Nephron (organoid): ENCODE results near the gene PLD3.

Experiments
- H3K27ac Mint-ChIP-seq, 3 experiments: 2 replicates each; pipeline ENCODE4 v1.8.0; 2020; ENCODE audit warnings: mixed read lengths in 3 of 3, mild to moderate bottlenecking in 2 of 3, moderate library complexity in 1 of 3
- H3K27me3 Mint-ChIP-seq: 2 replicates; pipeline ENCODE4 v1.8.0; 2021; ENCODE audit warnings: low read depth, mild to moderate bottlenecking, moderate library complexity, mixed read lengths
- H3K36me3 Mint-ChIP-seq: 2 replicates; pipeline ENCODE4 v1.8.0; 2020; ENCODE audit warnings: low read depth, mixed read lengths
- H3K4me1 Mint-ChIP-seq: 2 replicates; pipeline ENCODE4 v1.8.0; 2020; ENCODE audit warnings: mixed read lengths
- H3K4me3 Mint-ChIP-seq, 3 experiments: 2 replicates each; pipeline ENCODE4 v1.8.0; 2020; ENCODE audit warnings: mild to moderate bottlenecking in 3 of 3, mixed read lengths in 3 of 3, moderate library complexity in 2 of 3
- H3K9me3 Mint-ChIP-seq: 2 replicates; pipeline ENCODE4 v1.8.0; 2020; ENCODE audit warnings: mixed read lengths
- TF ChIP-seq, protein P1 (sequence below), 3 experiments: fragments of 200-600 bp; sonication (generic); IDR thresholded peaks; one replicate each; pipeline ENCODE4 v1.5.0; 2021; ENCODE audit warnings: antibody characterized with exemption in 3 of 3; ENCODE audit not compliant: unreplicated experiment in 3 of 3

Gene PLD3

DNA sequence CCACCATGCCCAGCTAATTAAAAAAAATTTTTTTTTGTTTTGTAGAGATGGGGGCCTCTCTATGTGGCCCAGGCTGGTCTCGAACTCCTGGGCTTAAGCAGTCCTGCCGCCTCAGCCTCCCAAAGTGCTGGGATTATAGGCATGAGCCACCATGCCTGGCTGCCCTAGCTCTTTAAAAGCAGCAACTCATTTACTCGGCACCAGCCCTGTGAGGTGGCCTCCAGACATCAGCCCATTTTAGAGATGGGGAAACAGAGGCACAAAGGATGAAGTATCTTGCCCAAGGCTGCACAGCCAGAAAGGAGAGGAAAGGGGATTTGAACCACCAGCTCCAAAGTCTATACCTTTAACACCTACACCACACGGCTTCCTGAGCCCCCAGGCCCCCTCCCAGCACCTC is 64.4 kb downstream of the PLD3 start:
- H3K27ac Mint-ChIP-seq, result peak overlapping the region; percentile 45 to 94 (median 81)
- peaks cover 28% of the 10 kb centered on the region for H3K4me1 Mint-ChIP-seq
- TF ChIP-seq, protein P1, sequence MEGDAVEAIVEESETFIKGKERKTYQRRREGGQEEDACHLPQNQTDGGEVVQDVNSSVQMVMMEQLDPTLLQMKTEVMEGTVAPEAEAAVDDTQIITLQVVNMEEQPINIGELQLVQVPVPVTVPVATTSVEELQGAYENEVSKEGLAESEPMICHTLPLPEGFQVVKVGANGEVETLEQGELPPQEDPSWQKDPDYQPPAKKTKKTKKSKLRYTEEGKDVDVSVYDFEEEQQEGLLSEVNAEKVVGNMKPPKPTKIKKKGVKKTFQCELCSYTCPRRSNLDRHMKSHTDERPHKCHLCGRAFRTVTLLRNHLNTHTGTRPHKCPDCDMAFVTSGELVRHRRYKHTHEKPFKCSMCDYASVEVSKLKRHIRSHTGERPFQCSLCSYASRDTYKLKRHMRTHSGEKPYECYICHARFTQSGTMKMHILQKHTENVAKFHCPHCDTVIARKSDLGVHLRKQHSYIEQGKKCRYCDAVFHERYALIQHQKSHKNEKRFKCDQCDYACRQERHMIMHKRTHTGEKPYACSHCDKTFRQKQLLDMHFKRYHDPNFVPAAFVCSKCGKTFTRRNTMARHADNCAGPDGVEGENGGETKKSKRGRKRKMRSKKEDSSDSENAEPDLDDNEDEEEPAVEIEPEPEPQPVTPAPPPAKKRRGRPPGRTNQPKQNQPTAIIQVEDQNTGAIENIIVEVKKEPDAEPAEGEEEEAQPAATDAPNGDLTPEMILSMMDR (IDR thresholded peaks at IDR 0.05; ENCODE audit: unreplicated experiment in 3 of 3), result no peak
- peak overlapping the region; percentile 19 to 75 (median 37) for H3K4me3 Mint-ChIP-seq
- H3K36me3 Mint-ChIP-seq, result no peaks in the 10 kb centered on the region
- H3K27me3 Mint-ChIP-seq, result no peaks in the 10 kb centered on the region
- H3K9me3 Mint-ChIP-seq, result no peaks in the 10 kb centered on the region

DNA sequence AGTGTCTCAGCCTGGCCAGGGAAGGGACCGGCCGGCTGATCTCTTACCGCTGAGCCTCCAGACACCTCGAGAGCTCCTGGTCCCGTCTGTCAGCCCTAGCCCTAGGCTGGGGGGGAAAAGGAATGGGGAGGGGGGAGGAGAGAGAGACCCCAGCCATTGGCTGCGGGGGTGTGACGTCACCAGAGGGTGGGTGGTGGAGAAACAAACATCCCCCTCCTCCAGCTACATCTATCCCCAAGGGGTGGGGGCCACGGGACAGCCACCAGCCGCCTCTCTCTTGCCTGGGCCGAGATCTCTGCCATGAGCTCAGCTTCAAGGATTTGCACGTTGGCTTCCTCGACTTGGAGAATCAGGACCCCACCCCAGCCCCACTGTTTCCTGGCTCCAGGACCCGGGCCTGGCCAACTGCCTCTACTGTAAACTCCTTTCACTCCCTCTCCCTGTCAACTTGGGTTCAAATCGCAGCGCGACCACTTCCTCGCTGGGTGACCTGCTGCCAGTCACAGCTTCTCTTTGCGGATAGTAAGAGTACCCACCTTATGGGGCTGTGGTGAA is 64.9 kb downstream of the PLD3 start, which contains the start of gene PRX:
PRX (minus strand) TSS at position 88 of the 555 bp plus-strand sequence. CDS start 5,446 bp downstream, outside the sequence.
- no peaks in the 10 kb centered on the region for H3K36me3 Mint-ChIP-seq
- peak within 1 kb of the TSS; percentile 19 to 75 (median 61) for H3K4me3 Mint-ChIP-seq
- no peaks in the 10 kb centered on the region for H3K9me3 Mint-ChIP-seq
- peak within 1 kb of the TSS; percentile 45 to 94 (median 81) for H3K27ac Mint-ChIP-seq
- H3K4me1 Mint-ChIP-seq, result peaks cover 33% of the 10 kb centered on the region
- TF ChIP-seq, protein P1 (IDR thresholded peaks at IDR 0.05; ENCODE audit: unreplicated experiment in 3 of 3), result no peak
- no peaks in the 10 kb centered on the region for H3K27me3 Mint-ChIP-seq

DNA sequence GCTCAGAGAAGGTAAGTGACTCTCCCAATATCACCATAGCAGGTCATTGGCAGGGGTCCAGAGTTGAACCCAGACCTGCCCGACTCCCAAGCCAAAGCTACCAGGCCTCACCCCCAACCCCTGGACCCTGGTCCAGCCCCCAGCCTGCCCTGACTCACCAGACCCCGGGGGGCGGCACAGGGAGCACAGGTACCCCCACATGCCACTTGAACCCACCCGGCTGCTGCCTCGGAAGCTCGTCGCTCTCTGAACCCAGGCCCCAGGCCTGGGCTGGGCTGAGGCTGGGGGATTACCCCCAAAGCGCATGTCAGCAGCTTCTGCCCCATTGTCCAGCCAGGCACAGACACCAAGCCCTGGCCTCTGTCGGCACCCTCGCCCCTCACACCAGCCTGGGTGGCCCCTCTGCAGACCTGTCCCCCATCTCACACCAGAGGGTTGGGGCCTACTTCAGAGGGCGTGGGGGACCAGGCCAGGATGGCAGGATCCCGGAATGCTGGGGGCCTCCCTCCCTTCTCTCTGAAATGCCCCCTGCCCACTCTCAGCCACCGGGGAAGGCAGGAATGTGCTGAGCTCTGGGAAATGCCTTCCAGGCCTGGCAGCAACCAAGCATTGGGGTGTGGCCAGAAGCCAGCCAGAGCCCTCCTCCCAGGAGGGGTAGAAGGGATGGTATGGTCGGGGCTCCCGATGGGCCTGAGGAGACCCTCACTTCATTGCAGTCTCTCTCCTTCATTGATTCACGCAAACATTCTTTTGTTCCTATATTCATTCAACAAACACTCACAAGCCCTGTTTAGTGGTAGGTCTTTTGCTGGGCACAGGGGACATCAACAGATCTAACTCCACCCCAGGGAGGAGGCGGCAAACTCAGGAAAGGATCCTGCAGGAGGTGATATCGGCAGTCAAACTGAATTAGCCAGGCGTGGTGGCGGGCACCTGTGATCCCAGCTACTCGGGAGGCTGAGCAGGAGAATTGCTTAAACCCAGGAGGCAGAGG is 66.3 kb downstream of the PLD3 start:
- peak overlapping the region; percentile 87 to 94 (median 93) for H3K27ac Mint-ChIP-seq
- no peaks in the 10 kb centered on the region for H3K9me3 Mint-ChIP-seq
- no peaks in the 10 kb centered on the region for H3K27me3 Mint-ChIP-seq
- peaks cover 38% of the 10 kb centered on the region for H3K4me1 Mint-ChIP-seq
- no peaks in the 10 kb centered on the region for H3K36me3 Mint-ChIP-seq
- TF ChIP-seq, protein P1 (IDR thresholded peaks at IDR 0.05; ENCODE audit: unreplicated experiment in 3 of 3), result no peak
- H3K4me3 Mint-ChIP-seq, result peak overlapping the region; percentile 43 to 72 (median 71)

DNA sequence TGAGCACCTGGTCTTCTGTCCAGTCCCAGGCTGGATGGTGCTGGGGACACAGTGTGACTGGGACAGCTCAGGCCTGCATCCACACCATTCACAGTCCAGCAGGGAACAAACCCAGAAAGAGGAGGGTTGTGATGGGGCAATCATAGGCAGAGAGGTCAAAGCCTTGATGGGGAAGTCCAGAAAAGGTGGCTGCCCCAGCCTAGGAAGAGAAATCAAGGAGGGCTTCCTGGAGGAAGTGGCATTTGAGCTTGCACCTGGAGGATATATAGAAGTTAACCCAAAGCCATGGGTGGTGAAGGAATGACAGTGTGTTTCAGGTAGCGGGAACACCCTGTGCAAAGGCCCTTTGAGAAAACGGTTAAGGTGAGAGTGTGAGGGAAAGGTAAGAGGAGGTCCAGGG is 67.3 kb downstream of the PLD3 start:
- peak overlapping the region in 1 of 3 experiments; percentile 10 for H3K4me3 Mint-ChIP-seq
- H3K36me3 Mint-ChIP-seq, result no peaks in the 10 kb centered on the region
- TF ChIP-seq, protein P1 (IDR thresholded peaks at IDR 0.05; ENCODE audit: unreplicated experiment in 3 of 3), result no peak
- H3K4me1 Mint-ChIP-seq, result peaks cover 40% of the 10 kb centered on the region
- H3K27ac Mint-ChIP-seq, result peak overlapping the region; percentile 68 to 87 (median 77)
- no peaks in the 10 kb centered on the region for H3K27me3 Mint-ChIP-seq
- H3K9me3 Mint-ChIP-seq, result no peaks in the 10 kb centered on the region

DNA sequence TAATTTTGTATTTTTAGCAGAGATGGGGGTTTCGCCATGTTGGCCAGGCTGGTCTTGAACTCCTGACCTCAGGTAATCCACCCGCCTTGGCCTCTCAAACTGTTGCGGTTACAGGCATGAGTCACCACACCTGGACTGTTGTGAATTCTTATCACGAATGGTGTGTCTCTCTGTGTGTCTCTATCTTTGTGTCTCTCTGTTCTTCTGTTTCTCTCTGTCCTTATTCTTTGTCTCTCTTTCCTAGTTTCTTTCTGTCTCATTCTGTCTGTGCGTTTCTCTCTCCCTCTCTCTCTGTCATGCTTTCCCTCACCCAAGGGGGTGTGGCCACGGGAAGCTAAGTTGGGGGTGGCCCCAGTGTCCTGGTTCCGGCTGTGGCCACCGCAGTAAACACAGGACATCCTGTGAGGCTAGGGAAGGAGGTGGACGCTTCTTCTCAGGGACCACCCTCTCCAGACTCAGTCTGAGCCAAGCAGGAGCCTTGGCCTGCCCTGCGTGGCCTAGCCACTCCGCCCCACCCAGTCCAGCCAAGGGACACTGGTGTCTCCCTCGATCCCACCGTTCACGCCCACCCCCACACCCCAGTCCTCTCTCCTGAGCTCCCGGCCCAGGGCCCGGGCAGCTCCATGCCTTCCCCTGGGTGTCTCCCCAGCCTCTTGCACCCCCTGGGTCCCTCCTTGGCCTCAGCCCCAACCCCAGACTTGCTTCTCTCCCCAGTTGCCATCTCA is 68.6 kb downstream of the PLD3 start:
- H3K36me3 Mint-ChIP-seq, result peaks cover 3% of the 10 kb centered on the region
- H3K27me3 Mint-ChIP-seq, result no peaks in the 10 kb centered on the region
- H3K4me3 Mint-ChIP-seq, result peak overlapping the region in 2 of 3 experiments; percentile 33 to 51

More for the DNA sequence above, 68.6 kb downstream of the PLD3 start:
- H3K9me3 Mint-ChIP-seq, result no peaks in the 10 kb centered on the region
- H3K4me1 Mint-ChIP-seq, result peaks cover 46% of the 10 kb centered on the region
- TF ChIP-seq, protein P1 (IDR thresholded peaks at IDR 0.05; ENCODE audit: unreplicated experiment in 3 of 3), result no peak
- H3K27ac Mint-ChIP-seq, result peak overlapping the region; percentile 89 to 97 (median 89)
